Peyer's patch (tissue), 4 donors: ENCODE results near the gene CLEC3A.

Experiments used
- POLR2A ChIP-seq, 2 donors: fragments of 450-650 bp; IDR thresholded peaks; one replicate each; pipeline ENCODE4 v1.5.1; 2017; ENCODE audit warnings: antibody characterized with exemption in 2 of 2, mild to moderate bottlenecking in 2 of 2, moderate library complexity in 2 of 2
- TF ChIP-seq, protein P1 (sequence below), 6 experiments: fragments of 450-650 bp in 4 of 6; fragments of 200-600 bp in 2 of 6; sonication (generic) in 1 of 6; IDR thresholded peaks; one replicate each; pipeline ENCODE4 v1.5.1; 2017 to 2019; ENCODE audit warnings: antibody characterized with exemption in 6 of 6, mild to moderate bottlenecking in 3 of 6, moderate library complexity in 1 of 6

GRCh38 chr16:77985111-77985510 lies 37.2 kb upstream of the CLEC3A start:
- TF ChIP-seq, protein P1, sequence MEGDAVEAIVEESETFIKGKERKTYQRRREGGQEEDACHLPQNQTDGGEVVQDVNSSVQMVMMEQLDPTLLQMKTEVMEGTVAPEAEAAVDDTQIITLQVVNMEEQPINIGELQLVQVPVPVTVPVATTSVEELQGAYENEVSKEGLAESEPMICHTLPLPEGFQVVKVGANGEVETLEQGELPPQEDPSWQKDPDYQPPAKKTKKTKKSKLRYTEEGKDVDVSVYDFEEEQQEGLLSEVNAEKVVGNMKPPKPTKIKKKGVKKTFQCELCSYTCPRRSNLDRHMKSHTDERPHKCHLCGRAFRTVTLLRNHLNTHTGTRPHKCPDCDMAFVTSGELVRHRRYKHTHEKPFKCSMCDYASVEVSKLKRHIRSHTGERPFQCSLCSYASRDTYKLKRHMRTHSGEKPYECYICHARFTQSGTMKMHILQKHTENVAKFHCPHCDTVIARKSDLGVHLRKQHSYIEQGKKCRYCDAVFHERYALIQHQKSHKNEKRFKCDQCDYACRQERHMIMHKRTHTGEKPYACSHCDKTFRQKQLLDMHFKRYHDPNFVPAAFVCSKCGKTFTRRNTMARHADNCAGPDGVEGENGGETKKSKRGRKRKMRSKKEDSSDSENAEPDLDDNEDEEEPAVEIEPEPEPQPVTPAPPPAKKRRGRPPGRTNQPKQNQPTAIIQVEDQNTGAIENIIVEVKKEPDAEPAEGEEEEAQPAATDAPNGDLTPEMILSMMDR (IDR thresholded peaks at IDR 0.05) = no peak
- TF ChIP-seq POLR2A (IDR thresholded peaks at IDR 0.05) = no peak
